HG03378 (cell line): ENCODE data around the gene DPM2.

Experiments
- ATAC-seq: cut with Tn5 transposase; IDR thresholded peaks from one replicate; pipeline ENCODE4 v1.9.1; 2021; ENCODE audit warnings: mild to moderate bottlenecking, moderate library complexity; ENCODE audit not compliant: unreplicated experiment

The DPM2 gene

GRCh38 chr9:127903557-127904475 lies 33.8 kb downstream of the DPM2 start:
- ATAC-seq = no peak

- no peak for ATAC-seq
Measured at GRCh38 chr9:127899128-127899943, 38.3 kb downstream of the DPM2 start, which contains the start of gene ST6GALNAC6. Gene ST6GALNAC6 (minus strand): TSS chr9:127899603. CDS start chr9:127897981, 1,622 bp downstream.

GRCh38 chr9:127898433-127899127 lies 39.1 kb downstream of the DPM2 start:
- ATAC-seq = no peak

- no peak for ATAC-seq
Measured at GRCh38 chr9:127897193-127897692, 40.4 kb downstream of the DPM2 start.

GRCh38 chr9:127896395-127897192 lies 41.1 kb downstream of the DPM2 start:
- ATAC-seq = no peak

- no peak for ATAC-seq
Measured at GRCh38 chr9:127895811-127896210, 41.8 kb downstream of the DPM2 start.

GRCh38 chr9:127893392-127893791 lies 44.3 kb downstream of the DPM2 start:
- ATAC-seq = no peak

- ATAC-seq = no peak
Measured at GRCh38 chr9:127892831-127893230, 44.8 kb downstream of the DPM2 start.

- no peak for ATAC-seq
Measured at GRCh38 chr9:127890053-127890452, 47.6 kb downstream of the DPM2 start.

- ATAC-seq = no peak
Measured at GRCh38 chr9:127887792-127888191, 49.9 kb downstream of the DPM2 start.

- no peak for ATAC-seq
Measured at GRCh38 chr9:127886401-127886972, 51.2 kb downstream of the DPM2 start.

GRCh38 chr9:127885508-127886281 lies 52.0 kb downstream of the DPM2 start:
- ATAC-seq = no peak
